HEK293T (cell line): ENCODE data around the gene SMAD4.

Source experiments
- BHLHE40 ChIP-seq: fragments of 450-650 bp; IDR thresholded peaks from 2 replicates; pipeline ENCODE4 v1.6.1; 2016; ENCODE audit warnings: mild to moderate bottlenecking, moderate library complexity, borderline replicate concordance
- FOXK2 ChIP-seq: fragments of 450-650 bp; IDR thresholded peaks from 2 replicates; pipeline ENCODE4 v1.6.1; 2016; ENCODE audit warnings: mild to moderate bottlenecking
- FOXM1 ChIP-seq: fragments of 450-650 bp; IDR thresholded peaks from 2 replicates; pipeline ENCODE4 v1.6.1; 2017; ENCODE audit warnings: mild to moderate bottlenecking, borderline replicate concordance

- TF ChIP-seq FOXK2 (no peak), BHLHE40 (no peak), FOXM1 (no peak)
These were observed 91.5 kb downstream of the SMAD4 start for GRCh38 chr18:51121597-51121857.
